GM13976 (cell line): ENCODE data around the gene HSPB1.
"Not testable (repeated sequence)": the region's sequence is repeated elsewhere in the genome, so short reads cannot be mapped to it uniquely, and the experiment has no call there.

Source experiments
- DNase-seq: peaks from one replicate; pipeline ENCODE4 v3.0.0; 2012; ENCODE audit warnings: low spot score
- in situ Hi-C: fragments of 300-500 bp; cut with MboI; formaldehyde crosslinking; loops from one replicate; pipeline ENCODE4 v1.12.0; 2022; ENCODE audit warnings: low sequenced_read_pairs, mixed read lengths, inconsistent platforms; ENCODE audit not compliant: unreplicated experiment
- TF ChIP-seq, protein P1 (sequence below): IDR thresholded peaks from 2 replicates; pipeline ENCODE4 v1.5.1; 2012; ENCODE audit warnings: borderline replicate concordance, mild to moderate bottlenecking; ENCODE audit not compliant: insufficient read depth; ENCODE audit errors: extremely low read depth, missing control alignments, control extremely low read depth

HSPB1 gene

GRCh38 chr7:76333511-76334101 is 31.1 kb downstream of the HSPB1 start:
- no peak for DNase-seq
- in situ Hi-C loops, result no loop called here
- TF ChIP-seq, protein P1, sequence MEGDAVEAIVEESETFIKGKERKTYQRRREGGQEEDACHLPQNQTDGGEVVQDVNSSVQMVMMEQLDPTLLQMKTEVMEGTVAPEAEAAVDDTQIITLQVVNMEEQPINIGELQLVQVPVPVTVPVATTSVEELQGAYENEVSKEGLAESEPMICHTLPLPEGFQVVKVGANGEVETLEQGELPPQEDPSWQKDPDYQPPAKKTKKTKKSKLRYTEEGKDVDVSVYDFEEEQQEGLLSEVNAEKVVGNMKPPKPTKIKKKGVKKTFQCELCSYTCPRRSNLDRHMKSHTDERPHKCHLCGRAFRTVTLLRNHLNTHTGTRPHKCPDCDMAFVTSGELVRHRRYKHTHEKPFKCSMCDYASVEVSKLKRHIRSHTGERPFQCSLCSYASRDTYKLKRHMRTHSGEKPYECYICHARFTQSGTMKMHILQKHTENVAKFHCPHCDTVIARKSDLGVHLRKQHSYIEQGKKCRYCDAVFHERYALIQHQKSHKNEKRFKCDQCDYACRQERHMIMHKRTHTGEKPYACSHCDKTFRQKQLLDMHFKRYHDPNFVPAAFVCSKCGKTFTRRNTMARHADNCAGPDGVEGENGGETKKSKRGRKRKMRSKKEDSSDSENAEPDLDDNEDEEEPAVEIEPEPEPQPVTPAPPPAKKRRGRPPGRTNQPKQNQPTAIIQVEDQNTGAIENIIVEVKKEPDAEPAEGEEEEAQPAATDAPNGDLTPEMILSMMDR, result no peak

DNA sequence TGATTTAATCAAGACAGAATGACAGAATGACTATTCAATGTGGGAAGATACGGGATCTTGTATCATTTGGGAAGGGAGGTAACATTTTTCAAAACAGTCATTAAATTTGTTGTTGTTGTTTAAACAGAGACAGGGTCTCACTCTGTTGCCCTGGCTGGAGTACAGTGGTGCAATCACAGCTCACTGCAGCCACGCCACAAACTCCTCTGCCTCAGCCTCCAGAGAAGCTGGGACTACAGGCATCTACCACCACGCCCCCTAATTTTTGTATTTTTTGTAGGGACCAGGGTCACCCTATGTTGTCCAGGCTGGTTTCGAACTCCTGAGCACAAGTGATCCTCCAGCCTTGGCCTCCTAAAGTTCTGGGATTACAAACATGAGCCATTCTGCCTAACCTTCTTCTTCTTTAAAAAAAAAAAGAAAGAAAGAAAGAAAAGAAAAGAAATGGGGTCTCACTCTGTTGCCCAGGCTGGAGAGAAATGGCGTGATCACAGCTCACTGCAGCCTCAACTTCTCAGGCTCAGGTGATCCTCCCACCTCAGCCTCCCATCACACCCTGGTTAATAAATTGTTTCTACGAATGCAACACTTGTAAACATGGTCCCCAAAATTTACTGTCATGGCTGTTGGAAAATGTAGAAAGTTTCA is 32.0 kb downstream of the HSPB1 start:
- DNase-seq, result no peak
- in situ Hi-C loops, result no loop called here
- TF ChIP-seq, protein P1, result no peak

DNA sequence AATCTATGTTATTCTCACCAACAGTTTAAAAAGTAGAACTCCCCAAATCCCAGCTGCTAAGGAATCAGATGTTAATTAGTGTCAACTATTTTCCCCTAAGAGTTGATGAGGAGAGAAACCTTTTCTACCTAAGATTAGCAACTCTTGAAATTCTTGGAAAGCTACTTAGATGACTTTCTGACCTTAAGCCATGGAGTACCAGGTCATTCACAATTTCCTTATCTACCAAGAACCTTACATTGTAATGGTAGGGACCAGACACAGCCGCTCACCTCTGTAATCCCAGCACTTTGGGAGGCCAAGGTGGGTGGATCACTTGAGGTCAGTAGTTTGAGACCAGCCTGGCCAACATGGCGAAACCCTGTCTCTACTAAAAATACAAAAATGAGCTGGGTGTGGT is 32.9 kb downstream of the HSPB1 start:
- in situ Hi-C loops, DNase-seq: not testable (repeated sequence)

GRCh38 chr7:76336094-76336493 is 33.6 kb downstream of the HSPB1 start:
- no peak for DNase-seq
- in situ Hi-C loops, result no loop called here
- TF ChIP-seq, protein P1, result no peak

DNA sequence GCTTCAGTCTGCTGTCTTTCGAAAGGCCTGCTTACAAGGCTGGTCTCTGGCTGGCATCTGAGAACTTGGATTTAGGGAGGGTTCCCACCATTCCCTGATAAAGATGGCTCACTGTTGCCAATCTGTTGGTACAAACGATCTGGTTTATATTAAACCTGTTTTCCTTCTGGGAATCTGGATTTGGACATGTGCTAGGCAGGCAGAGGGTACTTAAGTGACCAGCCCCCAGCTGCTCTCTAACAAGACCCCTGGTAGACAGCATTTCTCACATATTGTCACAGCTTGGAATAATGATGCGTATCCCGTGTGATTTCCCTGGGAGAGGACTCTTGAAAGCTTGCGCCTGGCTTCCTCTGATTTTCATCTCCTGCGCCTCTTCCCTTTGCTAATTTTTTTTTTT is 34.7 kb downstream of the HSPB1 start:
- TF ChIP-seq, protein P1, result no peak
- in situ Hi-C loops, result no loop called here
- DNase-seq, result no peak

- DNase-seq, result no peak
- in situ Hi-C loops, result no loop called here
- TF ChIP-seq, protein P1, result no peak
These were observed 36.0 kb downstream of the HSPB1 start for GRCh38 chr7:76338298-76339084.

DNA sequence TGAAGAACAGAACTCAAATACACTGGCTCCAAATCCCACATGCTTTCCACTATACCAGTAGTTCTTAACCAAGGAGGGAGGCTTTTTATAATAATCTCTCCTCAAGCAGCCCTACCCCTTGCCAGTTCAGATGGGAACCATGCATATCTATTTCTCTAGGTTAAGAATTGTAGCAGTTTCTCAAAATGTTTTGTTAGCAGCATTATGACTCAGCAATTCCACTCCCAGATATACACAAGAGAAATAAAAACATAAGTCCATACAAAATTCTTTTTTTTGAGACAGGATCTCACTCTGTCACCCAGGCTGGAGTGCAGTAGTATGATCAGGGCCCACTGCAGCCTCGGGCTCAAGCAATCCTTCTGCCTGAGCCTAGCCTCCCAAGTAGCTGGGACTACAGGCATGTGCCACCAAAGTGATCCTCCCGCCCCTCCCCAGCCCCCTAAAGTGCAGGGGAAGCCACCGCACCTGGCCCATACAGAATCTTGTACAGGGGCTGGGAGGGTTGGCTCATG is 38.2 kb downstream of the HSPB1 start:
- in situ Hi-C loops, result no loop called here
- TF ChIP-seq, protein P1, result no peak
- DNase-seq, result no peak
